Stimulated activated naive CD4-positive, alpha-beta T cell treated with Interleukin-2 at 50 U/mL for 16 hours (primary cell): Measurements from ENCODE around the gene ARID5B.

Source experiments
- DNase-seq: peaks from one replicate; lab custom pipeline; 2025; lab: John Stamatoyannopoulos, UW

Gene ARID5B

GRCh38 chr10:62098278-62099121, 197.0 kb downstream of the ARID5B start:
- DNase-seq = no peak

GRCh38 chr10:62099299-62099698, 197.8 kb downstream of the ARID5B start:
- DNase-seq = no peak

DNA sequence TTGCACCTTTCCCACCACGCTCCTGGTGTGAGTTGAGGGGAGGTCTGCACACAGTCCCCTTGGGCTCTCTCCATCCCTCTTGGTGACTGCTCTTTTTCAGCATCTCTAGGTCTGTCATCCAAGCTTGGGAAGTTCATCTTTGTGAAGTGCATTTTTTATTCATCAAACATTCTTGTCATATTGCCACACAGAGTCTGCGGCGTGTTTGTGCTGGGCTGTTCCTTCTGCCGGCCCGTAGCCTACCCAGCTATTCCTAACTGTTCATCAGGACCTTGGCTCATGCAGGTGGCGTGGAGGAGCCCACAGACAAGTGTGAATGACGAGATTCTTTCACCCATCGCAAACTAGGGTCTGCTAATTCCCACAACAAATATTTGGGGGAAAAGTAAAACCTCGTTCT, 202.4 kb downstream of the ARID5B start:
- no peak for DNase-seq

DNA sequence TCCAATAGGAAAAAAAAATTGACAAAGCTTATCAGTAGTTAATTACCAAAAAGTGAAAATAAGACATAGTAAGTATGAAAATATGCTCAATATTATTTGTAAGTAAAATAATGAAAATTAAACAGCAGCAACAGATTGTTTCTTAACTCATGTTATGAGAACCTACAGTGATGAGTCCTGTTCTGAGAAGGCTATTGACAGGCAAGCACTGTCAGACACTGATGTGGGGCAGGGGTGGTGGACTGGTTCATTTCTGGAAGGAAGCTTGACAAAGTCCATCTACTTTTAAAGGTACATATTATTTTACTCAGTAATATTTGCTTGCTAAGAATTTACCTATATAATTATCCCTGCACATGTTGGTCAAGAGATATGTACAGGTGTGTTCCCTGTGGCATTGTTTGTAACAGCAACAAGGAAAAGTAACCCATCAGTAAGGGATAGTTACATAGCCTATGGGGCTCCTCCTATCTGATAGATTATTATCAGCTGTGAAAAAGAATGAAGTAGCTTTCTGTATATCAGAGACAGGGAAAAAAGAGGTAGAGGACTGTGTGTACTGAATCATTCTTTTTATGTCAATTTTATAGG, 205.5 kb downstream of the ARID5B start:
- no peak for DNase-seq

DNA sequence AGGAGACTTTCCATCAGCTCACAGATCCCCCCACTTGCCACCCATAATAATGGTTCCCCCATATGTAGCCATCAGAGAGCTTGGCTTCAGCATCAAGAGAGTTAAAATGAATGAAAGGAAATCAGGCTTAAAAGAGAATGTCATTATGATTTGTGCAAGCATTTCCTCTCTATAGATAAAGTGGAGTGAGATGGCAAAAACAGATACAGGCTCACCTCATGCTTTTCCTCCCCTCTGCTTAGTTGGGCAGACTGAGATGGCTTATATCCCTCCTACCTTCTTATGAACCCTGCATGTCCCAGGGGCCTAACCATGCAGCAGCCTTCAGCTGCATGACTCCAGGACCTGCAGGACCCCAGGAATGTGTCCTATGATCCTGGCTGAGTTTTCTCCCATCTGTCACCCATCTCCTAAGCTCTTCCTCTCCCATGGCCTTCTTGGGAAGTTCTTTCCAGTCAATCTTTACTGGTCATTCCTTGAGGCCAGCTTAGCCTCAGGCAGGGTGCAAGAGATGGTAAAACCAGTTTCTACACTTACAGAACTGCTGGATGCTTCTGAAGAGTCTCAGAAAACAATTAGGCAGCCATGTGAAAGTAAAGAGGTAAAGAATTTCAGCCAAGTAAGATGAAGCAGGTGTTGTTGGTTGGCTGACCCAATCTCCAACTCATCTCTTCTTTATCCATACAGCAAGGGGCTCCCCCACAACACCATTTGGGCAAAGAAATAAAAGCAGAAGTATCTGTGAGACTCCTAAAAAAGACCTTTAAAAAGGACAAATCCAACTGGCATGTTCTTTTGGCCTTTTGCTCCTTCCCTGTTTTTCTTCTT, 207.5 kb downstream of the ARID5B start:
- no peak for DNase-seq

DNA sequence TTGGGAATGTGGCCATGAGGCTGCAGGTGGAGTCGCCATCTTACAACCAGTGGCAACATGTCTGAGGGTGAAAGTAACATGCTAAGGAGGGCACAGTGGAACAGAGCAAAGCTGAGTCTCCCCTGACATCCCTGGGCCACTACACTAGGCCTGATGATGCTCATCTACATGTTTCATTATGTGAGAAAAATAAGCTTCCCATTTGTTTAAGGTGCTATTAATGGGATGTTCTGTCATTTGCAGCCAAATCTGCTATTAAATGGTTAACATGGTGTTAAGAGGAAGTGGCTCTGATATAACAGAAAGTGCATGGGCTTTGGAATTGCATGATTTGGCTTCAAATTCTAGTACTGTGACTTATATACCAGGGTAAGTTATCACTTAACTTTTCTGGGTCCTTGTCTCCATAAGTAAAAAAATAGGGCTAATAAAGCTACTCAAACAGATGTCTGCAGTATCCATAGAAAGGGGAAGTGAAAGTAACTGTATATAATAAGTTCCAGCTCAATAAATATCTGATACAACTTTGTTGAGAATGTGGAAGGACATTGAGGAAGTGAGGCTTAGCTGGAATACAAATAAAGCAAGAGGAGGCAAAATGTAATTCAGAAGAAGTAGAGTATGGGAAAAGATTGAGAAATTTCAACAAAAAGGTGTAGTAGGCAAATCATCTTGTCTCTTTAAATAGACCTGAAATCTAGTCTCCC, 208.2 kb downstream of the ARID5B start:
- no peak for DNase-seq

DNA sequence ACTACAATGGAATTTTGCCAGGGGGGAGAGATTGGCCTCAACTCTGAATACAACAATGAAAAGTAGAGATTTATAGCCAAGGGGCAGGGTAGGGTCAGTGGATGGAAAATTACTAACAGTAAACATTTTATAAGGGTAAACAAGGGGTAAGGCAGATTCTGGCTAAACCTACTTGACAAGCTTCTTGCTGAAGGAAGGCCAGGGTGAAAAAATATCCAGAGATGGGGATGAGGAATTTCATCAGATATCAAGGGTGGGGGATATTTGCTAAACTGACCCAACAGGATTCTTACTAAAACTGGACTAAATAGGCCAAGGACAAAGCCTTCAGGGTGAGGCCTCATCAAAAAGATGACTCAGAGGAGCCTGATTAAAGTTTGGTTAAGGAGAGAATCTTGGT, 210.8 kb downstream of the ARID5B start:
- DNase-seq = no peak

- DNase-seq = no peak
Observed at GRCh38 chr10:62112963-62113362, 211.5 kb downstream of the ARID5B start.

GRCh38 chr10:62113680-62114079, 212.2 kb downstream of the ARID5B start:
- DNase-seq = no peak

- DNase-seq = no peak
Observed at GRCh38 chr10:62115321-62115720, 213.8 kb downstream of the ARID5B start.

DNA sequence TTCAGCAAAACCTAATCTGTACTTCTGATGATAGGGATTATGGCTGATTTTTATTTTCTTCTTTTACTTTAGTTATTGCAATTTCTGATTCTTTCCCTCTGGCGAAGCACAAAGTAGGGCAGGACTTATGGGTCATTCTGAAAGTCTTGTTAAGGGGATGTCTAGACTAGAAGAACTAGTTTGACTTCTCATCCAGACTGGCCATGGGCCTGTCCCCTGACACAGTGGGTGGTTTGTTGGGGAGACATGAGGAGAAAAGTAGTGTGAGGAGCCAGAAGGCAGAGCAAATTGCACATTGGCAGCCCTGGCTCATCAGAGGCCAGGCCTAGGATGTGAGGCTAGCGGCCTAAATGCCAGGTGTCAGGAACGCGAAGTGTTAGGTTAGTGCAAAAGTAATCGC, 214.3 kb downstream of the ARID5B start:
- DNase-seq = no peak

GRCh38 chr10:62116896-62117295, 215.4 kb downstream of the ARID5B start:
- DNase-seq = no peak

- DNase-seq = no peak
Observed at GRCh38 chr10:62121187-62121530, 219.7 kb downstream of the ARID5B start.

- DNase-seq = no peak
Observed at GRCh38 chr10:62127975-62128374, 226.5 kb downstream of the ARID5B start.

GRCh38 chr10:62130948-62131347, 229.4 kb downstream of the ARID5B start:
- DNase-seq = no peak

DNA sequence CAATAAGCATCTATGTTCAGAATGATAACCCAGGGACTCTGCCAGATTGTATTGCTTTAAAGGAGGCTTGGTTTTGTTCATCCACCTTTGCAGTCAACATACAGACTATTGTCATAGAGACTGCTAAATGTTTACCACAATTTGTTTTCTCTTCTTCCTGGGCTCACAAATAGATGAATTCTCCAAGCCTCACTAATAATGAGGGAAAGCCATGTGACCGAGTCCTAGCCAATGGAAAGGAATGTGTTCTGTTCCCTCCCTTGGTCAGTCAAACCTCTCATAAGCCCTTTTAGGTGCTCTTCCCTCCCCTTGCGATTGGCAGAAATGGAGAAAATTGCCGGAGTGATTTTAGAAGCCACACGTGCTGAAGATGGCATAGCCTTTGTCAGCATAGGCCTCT, 230.2 kb downstream of the ARID5B start:
- no peak for DNase-seq

GRCh38 chr10:62133618-62134017, 232.1 kb downstream of the ARID5B start:
- DNase-seq = no peak

- no peak for DNase-seq
Observed at GRCh38 chr10:62136931-62137330, 235.4 kb downstream of the ARID5B start.
